ENCODE data around the gene PYGB.
"Not testable (repeated sequence)": the region's sequence is repeated elsewhere in the genome, so short reads cannot be mapped to it uniquely, and the experiment has no call there.

The PYGB gene

DNA sequence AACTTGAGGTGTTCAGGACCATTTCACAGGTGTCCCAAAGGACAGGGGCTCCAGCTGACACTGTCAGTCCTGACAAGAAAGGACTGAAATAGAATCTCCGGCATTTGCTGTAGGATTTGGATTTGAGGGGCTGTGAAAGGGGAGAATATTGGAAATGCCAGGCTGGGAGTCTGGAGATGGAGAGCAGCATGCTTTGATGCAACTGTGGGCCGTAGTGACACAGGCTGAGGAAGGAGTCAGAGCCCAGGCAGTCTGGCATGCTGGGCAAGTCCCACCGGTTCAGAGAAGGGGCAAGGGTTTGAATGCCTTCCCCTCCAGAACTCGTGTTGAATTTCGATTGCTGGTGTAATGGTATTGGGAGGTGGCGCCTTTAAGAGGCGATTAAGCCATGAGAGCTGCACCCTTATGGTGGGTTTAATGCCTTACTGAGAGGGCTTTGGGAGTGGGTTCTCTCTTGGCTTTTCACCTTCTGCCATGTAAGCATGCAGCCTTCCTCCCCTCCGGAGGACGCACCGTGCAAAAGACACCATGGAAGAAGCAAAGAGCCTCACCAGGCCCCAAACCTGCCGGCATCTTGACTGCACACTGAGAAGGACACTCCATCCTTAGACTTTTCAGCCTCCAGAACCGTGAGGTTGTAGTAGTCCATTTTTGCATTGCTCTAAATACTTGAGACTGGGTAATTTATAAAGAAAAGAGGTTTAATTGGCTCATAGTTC is 9.4 kb upstream of the PYGB start:
- in situ Hi-C loops (cut with HindIII; ENCODE audit: low sequenced_read_pairs), result no loop called here

DNA sequence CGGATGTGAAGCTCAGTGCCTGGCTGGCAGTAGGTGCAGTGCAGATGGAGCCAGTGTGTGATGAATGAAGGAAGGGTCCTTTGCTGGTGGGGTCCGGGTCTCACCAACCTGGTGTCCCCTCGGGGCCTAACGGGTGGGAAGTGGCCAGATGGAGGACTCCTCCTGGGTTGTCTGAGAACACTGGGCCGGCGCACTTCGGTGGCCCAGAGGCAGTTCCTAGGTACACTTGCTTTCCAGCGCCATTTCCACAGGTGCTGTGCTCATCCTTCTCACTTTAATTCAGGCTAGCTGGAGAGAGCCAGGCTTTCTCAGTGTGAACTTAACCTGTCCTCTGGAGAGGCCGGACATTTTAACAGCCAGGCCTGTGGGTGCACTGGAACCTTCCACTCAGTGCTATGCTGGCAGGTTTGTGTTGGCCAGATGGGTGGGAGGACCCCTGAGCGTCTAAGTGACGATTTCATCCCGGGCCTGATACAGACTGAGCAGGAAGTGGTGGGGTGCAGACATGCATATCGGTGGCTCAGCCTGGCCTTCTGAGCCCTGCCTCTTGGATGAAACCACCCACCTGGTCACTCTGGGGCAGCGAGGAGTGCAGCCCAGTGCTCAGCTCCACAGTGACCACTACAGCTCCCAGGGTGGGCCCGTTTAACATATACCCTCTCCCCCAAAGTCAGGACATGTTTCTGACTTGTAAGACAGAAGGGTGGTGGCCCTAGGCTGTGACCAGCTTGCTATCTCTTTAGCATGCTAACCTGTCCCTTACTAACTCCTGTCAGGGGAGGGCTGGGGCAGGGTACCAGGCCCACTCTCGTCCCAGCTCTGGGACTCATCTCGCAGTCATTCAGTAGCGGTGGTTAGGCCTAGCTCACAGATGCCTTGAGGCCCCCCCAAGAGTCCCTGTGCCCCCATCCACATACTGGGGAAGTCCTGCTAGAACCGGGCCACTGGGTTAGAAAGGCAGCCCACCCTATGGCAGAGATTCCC is 8.2 kb upstream of the PYGB start:
- DNase-seq (ENCODE audit: low read depth, low spot score), result no peak

More for the DNA sequence above, 9.4 kb upstream of the PYGB start:
- DNase-seq (ENCODE audit: low read depth, low spot score), result peak; percentile 69
- H3K4me3 ChIP-seq (ENCODE audit: low read depth, low read length), result no peak overlapping the region
- TF ChIP-seq, protein P1, sequence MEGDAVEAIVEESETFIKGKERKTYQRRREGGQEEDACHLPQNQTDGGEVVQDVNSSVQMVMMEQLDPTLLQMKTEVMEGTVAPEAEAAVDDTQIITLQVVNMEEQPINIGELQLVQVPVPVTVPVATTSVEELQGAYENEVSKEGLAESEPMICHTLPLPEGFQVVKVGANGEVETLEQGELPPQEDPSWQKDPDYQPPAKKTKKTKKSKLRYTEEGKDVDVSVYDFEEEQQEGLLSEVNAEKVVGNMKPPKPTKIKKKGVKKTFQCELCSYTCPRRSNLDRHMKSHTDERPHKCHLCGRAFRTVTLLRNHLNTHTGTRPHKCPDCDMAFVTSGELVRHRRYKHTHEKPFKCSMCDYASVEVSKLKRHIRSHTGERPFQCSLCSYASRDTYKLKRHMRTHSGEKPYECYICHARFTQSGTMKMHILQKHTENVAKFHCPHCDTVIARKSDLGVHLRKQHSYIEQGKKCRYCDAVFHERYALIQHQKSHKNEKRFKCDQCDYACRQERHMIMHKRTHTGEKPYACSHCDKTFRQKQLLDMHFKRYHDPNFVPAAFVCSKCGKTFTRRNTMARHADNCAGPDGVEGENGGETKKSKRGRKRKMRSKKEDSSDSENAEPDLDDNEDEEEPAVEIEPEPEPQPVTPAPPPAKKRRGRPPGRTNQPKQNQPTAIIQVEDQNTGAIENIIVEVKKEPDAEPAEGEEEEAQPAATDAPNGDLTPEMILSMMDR (IDR thresholded peaks at IDR 0.05; ENCODE audit: low read depth, low read length), result no peak

DNA sequence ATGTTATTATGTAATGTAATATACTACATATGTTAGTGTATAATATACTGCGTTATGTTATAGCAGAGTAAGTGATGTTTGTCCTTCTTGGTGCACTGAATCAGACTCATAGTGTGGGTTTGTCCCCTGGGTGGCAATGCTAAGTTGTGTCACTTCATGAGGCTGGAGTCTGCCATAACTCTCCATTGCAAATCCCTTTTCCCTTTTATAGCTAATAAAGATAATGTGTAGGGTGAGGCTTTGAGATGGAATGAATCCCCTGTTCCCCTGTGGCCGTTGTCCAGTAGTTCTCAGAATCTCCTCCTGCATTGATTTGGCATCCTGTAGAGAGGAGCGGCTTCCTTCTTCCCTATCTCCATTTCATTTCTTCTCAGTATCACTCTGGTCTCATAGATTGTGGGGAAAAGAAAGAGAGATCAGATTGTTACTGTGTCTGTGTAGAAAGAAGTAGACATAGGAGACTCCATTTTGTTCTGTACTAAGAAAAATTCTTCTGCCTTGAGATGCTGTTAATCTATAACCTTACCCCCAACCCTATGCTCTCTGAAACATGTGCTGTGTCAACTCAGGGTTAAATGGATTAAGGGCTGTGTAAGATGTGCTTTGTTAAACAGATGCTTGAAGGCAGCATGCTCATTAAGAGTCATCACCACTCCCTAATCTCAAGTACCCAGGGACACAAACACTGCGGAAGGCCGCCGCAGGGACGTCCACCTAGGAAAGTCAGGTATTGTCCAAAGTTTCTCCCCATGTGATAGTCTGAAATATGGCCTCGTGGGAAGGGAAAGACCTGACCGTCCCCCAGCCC is 6.8 kb upstream of the PYGB start:
- H3K4me3 ChIP-seq (ENCODE audit: low read depth, low read length); in situ Hi-C loops (cut with HindIII; ENCODE audit: low sequenced_read_pairs); DNase-seq (ENCODE audit: low read depth, low spot score): not testable (repeated sequence)

More for the DNA sequence above, 8.2 kb upstream of the PYGB start:
- in situ Hi-C loops (cut with HindIII; ENCODE audit: low sequenced_read_pairs), result no loop called here
- TF ChIP-seq, protein P1 (IDR thresholded peaks at IDR 0.05; ENCODE audit: low read depth, low read length), result no peak
- H3K4me3 ChIP-seq (ENCODE audit: low read depth, low read length), result no peak overlapping the region

DNA sequence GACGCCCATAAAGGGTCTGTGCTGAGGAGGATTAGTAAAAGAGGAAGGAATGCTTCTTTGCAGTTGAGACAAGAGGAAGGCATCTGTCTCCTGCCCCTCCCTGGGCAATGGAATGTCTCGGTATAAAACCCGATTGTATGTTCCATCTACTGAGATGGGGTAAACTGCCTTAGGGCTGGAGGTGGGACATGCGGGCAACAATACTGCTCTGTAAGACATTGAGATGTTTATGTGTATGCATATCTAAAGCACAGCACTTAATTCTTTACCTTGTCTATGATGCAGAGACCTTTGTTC is 6.3 kb upstream of the PYGB start:
- in situ Hi-C loops (cut with HindIII; ENCODE audit: low sequenced_read_pairs); H3K4me3 ChIP-seq (ENCODE audit: low read depth, low read length); DNase-seq (ENCODE audit: low read depth, low spot score): not testable (repeated sequence)

DNA sequence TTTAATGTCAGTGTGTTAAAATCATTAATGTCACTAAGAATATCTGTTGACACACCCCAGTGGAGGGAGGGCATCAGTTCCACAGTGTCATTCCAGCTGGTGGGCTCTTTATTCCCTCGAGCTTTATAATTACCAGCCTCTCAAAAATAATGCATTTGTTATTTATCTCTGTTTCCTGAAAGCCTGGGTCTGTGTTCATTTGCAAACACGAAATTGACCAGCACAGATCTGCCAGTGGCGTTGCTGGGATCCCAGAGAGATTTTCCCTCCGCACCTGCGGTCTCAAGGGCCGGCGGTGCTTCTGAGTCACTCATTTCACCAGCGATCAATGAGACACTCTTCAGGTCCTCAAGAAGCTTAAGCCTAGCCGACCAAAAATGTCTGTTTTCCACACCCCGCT is 5.7 kb upstream of the PYGB start:
- TF ChIP-seq, protein P1 (IDR thresholded peaks at IDR 0.05; ENCODE audit: low read depth, low read length), result no peak
- H3K4me3 ChIP-seq (ENCODE audit: low read depth, low read length), result no peak overlapping the region
- DNase-seq (ENCODE audit: low read depth, low spot score), result no peak
- in situ Hi-C loops (cut with HindIII; ENCODE audit: low sequenced_read_pairs), result no loop called here

DNA sequence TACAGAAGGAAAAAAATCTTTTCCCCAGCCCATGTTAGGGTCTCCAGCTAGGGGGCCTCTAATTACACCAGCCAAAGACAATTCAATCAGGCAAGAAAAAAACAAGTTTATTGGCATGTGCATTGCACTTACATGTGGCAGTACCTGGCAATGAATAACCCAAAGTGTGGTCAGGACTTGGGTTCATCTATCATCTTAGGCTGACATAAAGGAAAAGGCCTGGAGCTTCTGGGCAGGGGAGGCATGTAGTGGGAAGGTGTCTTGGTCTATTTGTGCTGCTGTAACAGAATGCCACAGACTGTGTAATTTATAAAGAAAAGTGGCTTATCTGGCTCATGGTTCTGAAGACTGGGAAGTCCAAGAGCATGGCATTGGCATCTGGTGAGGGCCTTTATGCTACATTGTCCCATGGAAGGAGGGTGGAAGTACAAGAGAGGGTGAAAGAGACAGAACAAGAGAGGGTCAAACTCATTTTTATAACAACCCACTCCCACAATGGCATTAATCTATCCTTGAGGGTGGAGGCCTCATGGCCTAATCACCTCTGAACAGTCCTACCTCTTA is 4.4 kb upstream of the PYGB start:
- in situ Hi-C loops (cut with HindIII; ENCODE audit: low sequenced_read_pairs), result no loop called here
- no peak overlapping the region for H3K4me3 ChIP-seq (ENCODE audit: low read depth, low read length)
- TF ChIP-seq, protein P1 (IDR thresholded peaks at IDR 0.05; ENCODE audit: low read depth, low read length), result no peak
- no peak for DNase-seq (ENCODE audit: low read depth, low spot score)

DNA sequence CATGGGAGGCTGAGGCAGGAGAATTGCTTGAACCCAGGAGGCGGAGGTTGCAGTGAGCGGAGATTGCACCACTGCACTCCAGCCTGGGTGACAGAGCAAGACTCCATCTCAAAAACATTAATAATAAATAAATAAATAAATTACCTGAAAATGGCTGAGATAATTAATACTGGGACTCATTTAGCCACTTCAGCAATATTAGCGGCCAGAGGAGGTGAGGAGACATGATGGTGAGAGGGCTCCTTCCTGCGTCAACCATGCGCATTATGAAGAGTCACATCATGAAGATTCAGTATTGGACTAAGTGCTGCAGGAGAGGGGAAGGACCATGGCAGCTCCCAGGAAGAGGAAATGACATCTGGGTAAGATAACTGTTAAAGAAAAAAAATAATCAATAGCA is 2.9 kb upstream of the PYGB start:
- DNase-seq (ENCODE audit: low read depth, low spot score), result no peak
- no peak overlapping the region for H3K4me3 ChIP-seq (ENCODE audit: low read depth, low read length)
- TF ChIP-seq, protein P1 (IDR thresholded peaks at IDR 0.05; ENCODE audit: low read depth, low read length), result no peak
- in situ Hi-C loops (cut with HindIII; ENCODE audit: low sequenced_read_pairs), result no loop called here

Measured in astrocyte of the spinal cord (primary cell).